HCT116 (cell line): ENCODE data around the gene RAB36. TPM values are rescaled to one million over a fixed set of nuclear protein-coding genes. Genes with fewer than 3 reads are reported as not detected.

ENCODE experiments used
- ATAC-seq: fragments of 200-7000 bp; cut with Tn5 transposase; 2 replicates; pipeline ENCODE4 v1.9.1; 2020; ENCODE audit warnings: mild to moderate bottlenecking, moderate library complexity
- BruUV-seq: library from RNA; stranded (reverse); fragments of 400-500 nt; replicated peaks from 2 replicates; lab custom pipeline; 2021; lab: Mats Ljungman, UMichigan
- CTCF ChIA-PET: fragments of 300-600 bp; sonication (Branson Sonifier 250); formaldehyde crosslinking; loops from one replicate; lab custom pipeline; 2021; ENCODE audit warnings: antibody characterized with exemption; lab: Charles Lee
- POLR2A ChIA-PET: fragments of 300-600, 350-600 bp; sonication (Branson Sonifier 250); formaldehyde crosslinking; loops from one replicate; lab custom pipeline; 2021; ENCODE audit warnings: antibody characterized with exemption; lab: Charles Lee
- RAD21 ChIA-PET, 2 experiments: fragments of 300-600 bp; sonication (Branson Sonifier 250); formaldehyde crosslinking; loops; one replicate each; lab custom pipeline; 2023; ENCODE audit warnings: low total read pairs in 2 of 2; ENCODE audit not compliant: uncharacterized antibody in 2 of 2, unreplicated experiment in 2 of 2, low non-redundant PET in 1 of 2; lab: Charles Lee
- DNase-seq: peaks from one replicate; pipeline ENCODE4 v3.0.0-alpha.2; 2010; ENCODE audit warnings: low read depth, low spot score
- H2AFZ ChIP-seq: fragments of 200-600 bp; shearing (Covaris generic), sonication (generic); 2 replicates; pipeline ENCODE4 v1.6.1; 2017; ENCODE audit warnings: low read depth, mixed run types, mixed read lengths, antibody characterized with exemption, low read length; ENCODE audit not compliant: poor library complexity, severe bottlenecking
- H3K27ac ChIP-seq: 2 replicates; pipeline ENCODE4 v1.5.1; 2012; ENCODE audit warnings: low read depth, low read length
- H3K27me3 ChIP-seq: fragments of 200-600 bp; sonication (generic); 2 replicates; pipeline ENCODE4 v1.6.1; 2016; ENCODE audit warnings: mixed run types, low read length, mixed read lengths; ENCODE audit not compliant: insufficient read depth
- H3K36me3 ChIP-seq, 2 experiments: fragments of 200-500 bp in 1 of 2; fragments of 200-600 bp in 1 of 2; sonication (Bioruptor generic) in 1 of 2; sonication (generic) in 1 of 2; 2 replicates each; pipeline versions ENCODE4 v1.5.1 to v1.6.1; 2014 to 2016; ENCODE audit warnings: low read length in 2 of 2, inconsistent platforms in 1 of 2, mixed read lengths in 1 of 2, mixed run types in 1 of 2; ENCODE audit not compliant: insufficient read depth in 2 of 2, control insufficient read depth in 1 of 2
- H3K4me1 ChIP-seq, 2 experiments: fragments of 200-600 bp in 1 of 2; sonication (generic) in 1 of 2; 2 replicates each; pipeline versions ENCODE4 v1.5.1 to v1.6.1; 2012 to 2017; ENCODE audit warnings: low read length in 2 of 2, inconsistent platforms in 1 of 2, mild to moderate bottlenecking in 1 of 2, mixed read lengths in 1 of 2, mixed run types in 1 of 2, moderate library complexity in 1 of 2; ENCODE audit not compliant: insufficient read depth in 2 of 2, control insufficient read depth in 1 of 2
- H3K4me2 ChIP-seq: fragments of 200-600 bp; sonication (generic); 2 replicates; pipeline ENCODE4 v1.6.1; 2017; ENCODE audit warnings: mixed run types, low read length, mixed read lengths
- H3K4me3 ChIP-seq, 2 experiments: fragments of 200-600 bp in 1 of 2; sonication (generic) in 1 of 2; replicated peaks in 1 of 2; 2 replicates each; pipeline ENCODE4 v1.5.1; 2011 to 2016; ENCODE audit warnings: low read length in 2 of 2, control low read depth in 1 of 2, low read depth in 1 of 2, mild to moderate bottlenecking in 1 of 2, mixed read lengths in 1 of 2, mixed run types in 1 of 2
- H3K79me2 ChIP-seq: fragments of 200-600 bp; sonication (generic); 2 replicates; pipeline ENCODE4 v1.6.1; 2017; ENCODE audit warnings: mild to moderate bottlenecking, mixed run types, low read length, moderate library complexity, mixed read lengths; ENCODE audit not compliant: insufficient read depth
- H3K9ac ChIP-seq: fragments of 200-600 bp; sonication (generic); 2 replicates; pipeline ENCODE4 v1.6.1; 2016; ENCODE audit warnings: low read length, mixed read lengths
- H3K9me2 ChIP-seq: fragments of 200-600 bp; sonication (generic), shearing (Covaris generic); 2 replicates; pipeline ENCODE4 v1.6.1; 2017; ENCODE audit warnings: mixed run types, mild to moderate bottlenecking, moderate library complexity; ENCODE audit not compliant: insufficient read depth
- H3K9me3 ChIP-seq, 2 experiments: fragments of 200-500 bp in 1 of 2; fragments of 200-600 bp in 1 of 2; sonication (Bioruptor generic) in 1 of 2; sonication (generic) in 1 of 2; 2 replicates each; pipeline ENCODE4 v1.6.1; 2014 to 2017; ENCODE audit warnings: low read length in 2 of 2, mixed read lengths in 2 of 2, inconsistent platforms in 1 of 2, low read depth in 1 of 2, mild to moderate bottlenecking in 1 of 2, mixed run types in 1 of 2, moderate library complexity in 1 of 2; ENCODE audit not compliant: control insufficient read depth in 1 of 2, insufficient read depth in 1 of 2
- H4K20me1 ChIP-seq: fragments of 200-600 bp; sonication (generic), shearing (Covaris generic); 2 replicates; pipeline ENCODE4 v1.6.1; 2017; ENCODE audit warnings: mixed run types, mild to moderate bottlenecking, moderate library complexity; ENCODE audit not compliant: insufficient read depth
- ATF3 ChIP-seq: IDR thresholded peaks from 2 replicates; pipeline ENCODE4 v1.6.1; 2012
- CBX3 ChIP-seq: IDR thresholded peaks from 2 replicates; pipeline ENCODE4 v1.6.1; 2012; ENCODE audit warnings: low read depth
- CEBPB ChIP-seq: IDR thresholded peaks from 2 replicates; pipeline ENCODE4 v1.6.1; 2012; ENCODE audit warnings: low read depth
- CTCF ChIP-seq, 3 experiments: fragments of 200-600 bp in 1 of 3; sonication (generic) in 1 of 3; IDR thresholded peaks in 2 of 3; conservative IDR thresholded peaks in 1 of 3; 2 replicates each; pipeline ENCODE4 v1.5.1; 2012 to 2017; ENCODE audit warnings: low read depth in 2 of 3, low read length in 2 of 3, antibody characterized with exemption in 1 of 3, borderline replicate concordance in 1 of 3, control low read depth in 1 of 3, mild to moderate bottlenecking in 1 of 3, mixed read lengths in 1 of 3, mixed run types in 1 of 3, moderate library complexity in 1 of 3; ENCODE audit not compliant: insufficient read depth in 1 of 3
- EZH2phosphoT487 ChIP-seq: fragments of 200-600 bp; IDR thresholded peaks from 2 replicates; pipeline ENCODE4 v1.6.1; 2018; ENCODE audit warnings: antibody characterized with exemption, borderline replicate concordance
- SIN3A ChIP-seq: IDR thresholded peaks from 2 replicates; pipeline ENCODE4 v1.6.1; 2012; ENCODE audit warnings: low read depth
- SP1 ChIP-seq: IDR thresholded peaks from 2 replicates; pipeline ENCODE4 v1.6.1; 2012; ENCODE audit warnings: low read depth
- TCF7L2 ChIP-seq: IDR thresholded peaks from 2 replicates; pipeline ENCODE4 v1.7.0; 2011; ENCODE audit warnings: borderline replicate concordance, inconsistent platforms; ENCODE audit not compliant: insufficient read depth, insufficient read length; ENCODE audit errors: extremely low read depth
- intact Hi-C: fragments of 100-400 bp; cut with micrococcal nuclease; formaldehyde crosslinking; loops from 2 replicates; pipeline ENCODE4 v1.10.0; 2022
- total RNA-seq: library from RNA; stranded (reverse); gene quantifications from one replicate; pipeline ENCODE4 v1.2.1, GENCODE V29; 2021; ENCODE audit not compliant: unreplicated experiment
- TF ChIP-seq, protein P1 (sequence below): IDR thresholded peaks from 2 replicates; pipeline ENCODE4 v1.6.1; 2011; ENCODE audit warnings: mild to moderate bottlenecking, low read length, moderate library complexity; ENCODE audit not compliant: insufficient replicate concordance; ENCODE audit errors: extremely low read depth

RAB36 gene
- total RNA-seq, 1 experiment from 2014 or later: 6.1 TPM

GRCh38 chr22:23098230-23098705, 47.0 kb upstream of the RAB36 start:
- ChIA-PET POLR2A (no interaction called here), CTCF (no interaction called here), RAD21 (no interaction called here)
- no TSS peak for BruUV-seq
- no peak for TF ChIP-seq CEBPB
- TF ChIP-seq CBX3: no peak
- TF ChIP-seq SP1: no peak
- no peak for TF ChIP-seq ATF3
- TF ChIP-seq TCF7L2: no peak
- TF ChIP-seq SIN3A: no peak
- TF ChIP-seq, protein P1, sequence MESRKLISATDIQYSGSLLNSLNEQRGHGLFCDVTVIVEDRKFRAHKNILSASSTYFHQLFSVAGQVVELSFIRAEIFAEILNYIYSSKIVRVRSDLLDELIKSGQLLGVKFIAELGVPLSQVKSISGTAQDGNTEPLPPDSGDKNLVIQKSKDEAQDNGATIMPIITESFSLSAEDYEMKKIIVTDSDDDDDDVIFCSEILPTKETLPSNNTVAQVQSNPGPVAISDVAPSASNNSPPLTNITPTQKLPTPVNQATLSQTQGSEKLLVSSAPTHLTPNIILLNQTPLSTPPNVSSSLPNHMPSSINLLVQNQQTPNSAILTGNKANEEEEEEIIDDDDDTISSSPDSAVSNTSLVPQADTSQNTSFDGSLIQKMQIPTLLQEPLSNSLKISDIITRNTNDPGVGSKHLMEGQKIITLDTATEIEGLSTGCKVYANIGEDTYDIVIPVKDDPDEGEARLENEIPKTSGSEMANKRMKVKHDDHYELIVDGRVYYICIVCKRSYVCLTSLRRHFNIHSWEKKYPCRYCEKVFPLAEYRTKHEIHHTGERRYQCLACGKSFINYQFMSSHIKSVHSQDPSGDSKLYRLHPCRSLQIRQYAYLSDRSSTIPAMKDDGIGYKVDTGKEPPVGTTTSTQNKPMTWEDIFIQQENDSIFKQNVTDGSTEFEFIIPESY: no peak
- no peak for TF ChIP-seq CTCF (IDR thresholded peaks at IDR 0.05 in 2 of 3, conservative IDR thresholded peaks at IDR 0.05 in 1 of 3; ENCODE audit: borderline replicate concordance in 1 of 3, insufficient read depth in 1 of 3, low read depth in 2 of 3, low read length in 2 of 3)
- TF ChIP-seq EZH2phosphoT487: no peak
- no peak overlapping the region for H3K4me3 ChIP-seq
- ATAC-seq (no peak), DNase-seq (no peak)
- H3K9ac ChIP-seq: no peak overlapping the region
- no peaks in the 10 kb centered on the region for H3K9me3 ChIP-seq
- H2AFZ ChIP-seq: no peak overlapping the region
- H3K9me2 ChIP-seq: no peaks in the 10 kb centered on the region
- no peaks in the 10 kb centered on the region for H3K27me3 ChIP-seq
- H3K27ac ChIP-seq: no peak overlapping the region
- no peaks in the 10 kb centered on the region for H4K20me1 ChIP-seq
- no peak overlapping the region for H3K4me2 ChIP-seq
- intact Hi-C loops: no loop called here
- H3K79me2 ChIP-seq: no peaks in the 10 kb centered on the region
- H3K36me3 ChIP-seq: no peaks in the 10 kb centered on the region; a peak in 1 of 4 replicates
- H3K4me1 ChIP-seq: no peaks in the 10 kb centered on the region
